ENCODE results near the gene KCNN4.

DNA sequence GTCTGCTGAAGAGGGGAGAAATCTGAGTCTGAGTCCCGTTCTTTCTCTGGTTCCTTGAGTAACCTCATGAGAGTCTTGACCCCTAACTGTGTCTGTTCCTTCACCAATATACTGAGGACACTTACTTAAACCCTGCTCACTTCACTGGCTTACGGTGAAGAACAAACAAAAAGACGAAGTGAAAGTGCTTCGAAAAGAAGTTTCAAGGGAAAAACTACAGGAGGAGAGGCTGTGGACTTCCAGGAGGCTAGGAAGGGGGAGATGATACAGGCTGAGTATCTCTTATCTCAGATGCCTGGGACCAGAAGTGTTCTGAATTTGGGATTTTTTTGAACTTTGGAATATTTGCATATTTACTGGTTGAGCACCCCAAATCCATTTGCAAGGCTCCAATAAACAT, 32.1 kb downstream of the KCNN4 start:
- TF ChIP-seq POLR2A (IDR thresholded peaks at IDR 0.05), result no peak
- TF ChIP-seq, protein P1, sequence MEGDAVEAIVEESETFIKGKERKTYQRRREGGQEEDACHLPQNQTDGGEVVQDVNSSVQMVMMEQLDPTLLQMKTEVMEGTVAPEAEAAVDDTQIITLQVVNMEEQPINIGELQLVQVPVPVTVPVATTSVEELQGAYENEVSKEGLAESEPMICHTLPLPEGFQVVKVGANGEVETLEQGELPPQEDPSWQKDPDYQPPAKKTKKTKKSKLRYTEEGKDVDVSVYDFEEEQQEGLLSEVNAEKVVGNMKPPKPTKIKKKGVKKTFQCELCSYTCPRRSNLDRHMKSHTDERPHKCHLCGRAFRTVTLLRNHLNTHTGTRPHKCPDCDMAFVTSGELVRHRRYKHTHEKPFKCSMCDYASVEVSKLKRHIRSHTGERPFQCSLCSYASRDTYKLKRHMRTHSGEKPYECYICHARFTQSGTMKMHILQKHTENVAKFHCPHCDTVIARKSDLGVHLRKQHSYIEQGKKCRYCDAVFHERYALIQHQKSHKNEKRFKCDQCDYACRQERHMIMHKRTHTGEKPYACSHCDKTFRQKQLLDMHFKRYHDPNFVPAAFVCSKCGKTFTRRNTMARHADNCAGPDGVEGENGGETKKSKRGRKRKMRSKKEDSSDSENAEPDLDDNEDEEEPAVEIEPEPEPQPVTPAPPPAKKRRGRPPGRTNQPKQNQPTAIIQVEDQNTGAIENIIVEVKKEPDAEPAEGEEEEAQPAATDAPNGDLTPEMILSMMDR (IDR thresholded peaks at IDR 0.05), result no peak
